GM23338 (cell line): ENCODE measurements around the gene INTS14.

Experiments
- EZH2 ChIP-seq: fragments of 200-600 bp; sonication (generic); IDR thresholded peaks from one replicate; pipeline ENCODE4 v1.8.0; 2017; ENCODE audit warnings: antibody characterized with exemption, mild to moderate bottlenecking, low read depth; ENCODE audit not compliant: unreplicated experiment
- JUNB ChIP-seq: IDR thresholded peaks from one replicate; pipeline ENCODE4 v1.6.1; 2016; ENCODE audit warnings: antibody characterized with exemption; ENCODE audit not compliant: unreplicated experiment
- POLR2AphosphoS5 ChIP-seq: IDR thresholded peaks from 2 replicates; pipeline ENCODE4 v1.6.1; 2016; ENCODE audit warnings: antibody characterized with exemption, low read depth
- TF ChIP-seq, protein P1 (sequence below), 2 experiments: fragments of 200-600 bp in 1 of 2; sonication (generic) in 1 of 2; conservative IDR thresholded peaks; 2 replicates each; pipeline versions ENCODE4 v1.5.1 to v1.6.1; 2016 to 2017; ENCODE audit warnings: antibody characterized with exemption in 2 of 2, low read depth in 2 of 2, mild to moderate bottlenecking in 2 of 2, moderate library complexity in 1 of 2

DNA sequence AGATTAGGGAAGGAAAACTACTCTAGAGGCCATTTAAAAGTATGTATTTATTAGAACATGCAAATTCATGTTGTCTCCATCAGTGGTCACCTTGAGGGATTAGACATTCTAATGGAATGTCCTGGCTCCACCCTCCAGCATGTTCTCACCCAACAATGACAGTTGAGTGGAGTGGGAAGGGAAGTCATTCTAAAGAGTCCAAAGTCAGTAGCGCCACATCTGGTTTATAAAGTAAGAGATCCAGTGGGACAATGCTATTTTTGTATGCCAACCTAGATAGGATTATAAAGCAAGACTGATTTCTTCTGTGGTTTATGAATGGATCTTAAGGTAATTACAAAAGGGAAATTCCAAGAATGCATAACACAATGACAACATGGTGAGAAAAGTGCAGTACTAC lies 44.1 kb upstream of the INTS14 start:
- TF ChIP-seq, protein P1, sequence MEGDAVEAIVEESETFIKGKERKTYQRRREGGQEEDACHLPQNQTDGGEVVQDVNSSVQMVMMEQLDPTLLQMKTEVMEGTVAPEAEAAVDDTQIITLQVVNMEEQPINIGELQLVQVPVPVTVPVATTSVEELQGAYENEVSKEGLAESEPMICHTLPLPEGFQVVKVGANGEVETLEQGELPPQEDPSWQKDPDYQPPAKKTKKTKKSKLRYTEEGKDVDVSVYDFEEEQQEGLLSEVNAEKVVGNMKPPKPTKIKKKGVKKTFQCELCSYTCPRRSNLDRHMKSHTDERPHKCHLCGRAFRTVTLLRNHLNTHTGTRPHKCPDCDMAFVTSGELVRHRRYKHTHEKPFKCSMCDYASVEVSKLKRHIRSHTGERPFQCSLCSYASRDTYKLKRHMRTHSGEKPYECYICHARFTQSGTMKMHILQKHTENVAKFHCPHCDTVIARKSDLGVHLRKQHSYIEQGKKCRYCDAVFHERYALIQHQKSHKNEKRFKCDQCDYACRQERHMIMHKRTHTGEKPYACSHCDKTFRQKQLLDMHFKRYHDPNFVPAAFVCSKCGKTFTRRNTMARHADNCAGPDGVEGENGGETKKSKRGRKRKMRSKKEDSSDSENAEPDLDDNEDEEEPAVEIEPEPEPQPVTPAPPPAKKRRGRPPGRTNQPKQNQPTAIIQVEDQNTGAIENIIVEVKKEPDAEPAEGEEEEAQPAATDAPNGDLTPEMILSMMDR (conservative IDR thresholded peaks at IDR 0.05; ENCODE audit: low read depth in 2 of 2), result no peak
- no peak for TF ChIP-seq EZH2
- TF ChIP-seq JUNB, result no peak
- TF ChIP-seq POLR2AphosphoS5, result no peak
